Measurements from ENCODE around the gene MAP2. TPM values are rescaled to one million over a fixed set of nuclear protein-coding genes. Genes with fewer than 3 reads are reported as not detected.

Gene MAP2
- 2.1 and 2.2 TPM in 2 replicates for total RNA-seq

- Histone ChIP-seq H3K4me2 (ENCODE audit: insufficient read depth, low read length) (peak within 1 kb of the TSS; percentile 92), H3K27ac (ENCODE audit: low read depth, low read length) (no peak within 1 kb of the TSS), H4K20me1 (ENCODE audit: insufficient read depth, low read length) (no peaks in the 10 kb centered on the region), H3K4me3 (ENCODE audit: insufficient read depth, low read length) (peak within 1 kb of the TSS; percentile 83), H2AFZ (ENCODE audit: low read length) (peak within 1 kb of the TSS; percentile 95), H3K36me3 (ENCODE audit: insufficient read depth, low read length) (no peaks in the 10 kb centered on the region), H3K27me3 (ENCODE audit: insufficient read depth, low read length) (peaks cover 3% of the 10 kb centered on the region), H3K9me3 (ENCODE audit: low read depth, low read length) (no peaks in the 10 kb centered on the region), H3K4me1 (ENCODE audit: insufficient read depth, low read length) (peaks cover 18% of the 10 kb centered on the region), H3K79me2 (ENCODE audit: insufficient read depth, low read length) (no peaks in the 10 kb centered on the region)
- DNase-seq (ENCODE audit: insufficient read length, low spot score, missing footprints) = peak; percentile 98
- TF ChIP-seq CTCF (IDR thresholded peaks at IDR 0.05; ENCODE audit: extremely low read depth, low read depth, low read length) = peak; percentile 54
Observed at GRCh38 chr2:209423562-209424198, at the start of gene MAP2. Gene MAP2, plus strand, starts transcription at chr2:209424047. Its CDS starts 229,124 bp downstream, at chr2:209653171.

- Histone ChIP-seq H2AFZ (ENCODE audit: low read length) (no peak overlapping the region), H3K79me2 (ENCODE audit: insufficient read depth, low read length) (no peaks in the 10 kb centered on the region), H4K20me1 (ENCODE audit: insufficient read depth, low read length) (no peaks in the 10 kb centered on the region), H3K9me3 (ENCODE audit: low read depth, low read length) (no peaks in the 10 kb centered on the region), H3K27me3 (ENCODE audit: insufficient read depth, low read length) (no peaks in the 10 kb centered on the region), H3K4me2 (ENCODE audit: insufficient read depth, low read length) (no peak overlapping the region), H3K36me3 (ENCODE audit: insufficient read depth, low read length) (no peaks in the 10 kb centered on the region), H3K27ac (ENCODE audit: low read depth, low read length) (no peak overlapping the region), H3K4me1 (ENCODE audit: insufficient read depth, low read length) (no peaks in the 10 kb centered on the region), H3K4me3 (ENCODE audit: insufficient read depth, low read length) (no peak overlapping the region)
- no peak for TF ChIP-seq CTCF (IDR thresholded peaks at IDR 0.05; ENCODE audit: extremely low read depth, low read depth, low read length)
- no peak for DNase-seq (ENCODE audit: insufficient read length, low spot score, missing footprints)
Observed at GRCh38 chr2:209376686-209377085, 47.2 kb upstream of the MAP2 start.

- H3K36me3 ChIP-seq (ENCODE audit: insufficient read depth, low read length) = no peaks in the 10 kb centered on the region
- no peak for TF ChIP-seq CTCF (IDR thresholded peaks at IDR 0.05; ENCODE audit: extremely low read depth, low read depth, low read length)
- H2AFZ ChIP-seq (ENCODE audit: low read length) = no peak overlapping the region
- no peaks in the 10 kb centered on the region for H3K9me3 ChIP-seq (ENCODE audit: low read depth, low read length)
- H3K4me1 ChIP-seq (ENCODE audit: insufficient read depth, low read length) = no peaks in the 10 kb centered on the region
- no peak for DNase-seq (ENCODE audit: insufficient read length, low spot score, missing footprints)
- no peaks in the 10 kb centered on the region for H4K20me1 ChIP-seq (ENCODE audit: insufficient read depth, low read length)
- no peak overlapping the region for H3K27ac ChIP-seq (ENCODE audit: low read depth, low read length)
- no peaks in the 10 kb centered on the region for H3K27me3 ChIP-seq (ENCODE audit: insufficient read depth, low read length)
- H3K4me2 ChIP-seq (ENCODE audit: insufficient read depth, low read length) = no peak overlapping the region
- no peak overlapping the region for H3K4me3 ChIP-seq (ENCODE audit: insufficient read depth, low read length)
- H3K79me2 ChIP-seq (ENCODE audit: insufficient read depth, low read length) = no peaks in the 10 kb centered on the region
Observed at GRCh38 chr2:209380293-209380692, 43.6 kb upstream of the MAP2 start.

GRCh38 chr2:209381091-209381490, 42.8 kb upstream of the MAP2 start:
- Histone ChIP-seq H3K36me3 (ENCODE audit: insufficient read depth, low read length) (no peaks in the 10 kb centered on the region), H3K27me3 (ENCODE audit: insufficient read depth, low read length) (no peaks in the 10 kb centered on the region), H3K27ac (ENCODE audit: low read depth, low read length) (no peak overlapping the region), H3K4me1 (ENCODE audit: insufficient read depth, low read length) (no peaks in the 10 kb centered on the region), H3K9me3 (ENCODE audit: low read depth, low read length) (no peaks in the 10 kb centered on the region), H2AFZ (ENCODE audit: low read length) (no peak overlapping the region), H4K20me1 (ENCODE audit: insufficient read depth, low read length) (no peaks in the 10 kb centered on the region), H3K79me2 (ENCODE audit: insufficient read depth, low read length) (no peaks in the 10 kb centered on the region), H3K4me3 (ENCODE audit: insufficient read depth, low read length) (no peak overlapping the region), H3K4me2 (ENCODE audit: insufficient read depth, low read length) (no peak overlapping the region)
- no peak for TF ChIP-seq CTCF (IDR thresholded peaks at IDR 0.05; ENCODE audit: extremely low read depth, low read depth, low read length)
- no peak for DNase-seq (ENCODE audit: insufficient read length, low spot score, missing footprints)
